ENCODE results near the gene FMR1NB.

The FMR1NB gene

DNA sequence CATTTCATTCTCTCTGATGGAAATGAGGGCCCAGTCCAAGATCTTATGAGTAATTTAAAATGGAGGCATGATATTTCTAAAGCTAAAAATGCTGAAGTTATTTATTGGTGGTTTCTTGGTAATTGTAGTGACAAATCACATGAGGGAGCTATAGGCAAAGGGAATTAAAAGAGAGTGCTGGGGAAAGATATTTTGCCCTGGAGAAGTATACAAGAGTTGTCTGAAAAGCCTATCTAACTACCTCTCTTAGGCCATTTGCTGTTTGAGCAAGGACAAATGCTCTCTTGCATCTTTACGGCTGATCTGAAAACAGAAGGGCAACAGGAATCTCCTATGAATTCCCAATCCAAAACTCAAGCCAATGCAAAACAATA lies 89.4 kb downstream of the FMR1NB start:
- DNase-seq (ENCODE audit: low spot score), result no peak
